Femur (tissue), 1 donor: ENCODE measurements around the gene BLOC1S3.

Experiments used
- DNase-seq: peaks from one replicate; pipeline ENCODE4 v3.0.0-alpha.2; 2017

Gene BLOC1S3

GRCh38 chr19:45178262-45179071, at the start of gene BLOC1S3:
BLOC1S3 (plus strand) TSS chr19:45178784; CDS start chr19:45179297, 513 bp downstream.
- DNase-seq, result peak; percentile 100

- DNase-seq, result no peak
These were observed 49.8 kb upstream of the BLOC1S3 start for GRCh38 chr19:45128806-45129205.

- DNase-seq, result no peak
These were observed 48.3 kb upstream of the BLOC1S3 start for GRCh38 chr19:45130236-45130635.

GRCh38 chr19:45130888-45131615, 47.5 kb upstream of the BLOC1S3 start:
- no peak for DNase-seq

- no peak for DNase-seq
These were observed 44.9 kb upstream of the BLOC1S3 start for GRCh38 chr19:45133661-45134060.

GRCh38 chr19:45135176-45135885, 43.3 kb upstream of the BLOC1S3 start:
- DNase-seq, result no peak

- DNase-seq, result no peak
These were observed 41.9 kb upstream of the BLOC1S3 start for GRCh38 chr19:45136507-45137178.

- DNase-seq, result peak; percentile 81
These were observed 41.3 kb upstream of the BLOC1S3 start for GRCh38 chr19:45137179-45137761.

GRCh38 chr19:45138303-45138751, 40.3 kb upstream of the BLOC1S3 start:
- no peak for DNase-seq

- no peak for DNase-seq
These were observed 39.1 kb upstream of the BLOC1S3 start for GRCh38 chr19:45139286-45140143.

- no peak for DNase-seq
These were observed 38.5 kb upstream of the BLOC1S3 start for GRCh38 chr19:45140144-45140503.

GRCh38 chr19:45140533-45140932, 38.1 kb upstream of the BLOC1S3 start:
- DNase-seq, result no peak

- DNase-seq, result no peak
These were observed 37.2 kb upstream of the BLOC1S3 start for GRCh38 chr19:45141203-45141900.

GRCh38 chr19:45142016-45142725, 36.4 kb upstream of the BLOC1S3 start:
- DNase-seq, result no peak

GRCh38 chr19:45142726-45143110, 35.9 kb upstream of the BLOC1S3 start:
- no peak for DNase-seq

- no peak for DNase-seq
These were observed 33.9 kb upstream of the BLOC1S3 start for GRCh38 chr19:45144431-45145269.

GRCh38 chr19:45145270-45146189, 33.1 kb upstream of the BLOC1S3 start:
- no peak for DNase-seq

GRCh38 chr19:45146251-45146650, 32.3 kb upstream of the BLOC1S3 start:
- no peak for DNase-seq
